ENCODE data around the gene NACAD.

DNA sequence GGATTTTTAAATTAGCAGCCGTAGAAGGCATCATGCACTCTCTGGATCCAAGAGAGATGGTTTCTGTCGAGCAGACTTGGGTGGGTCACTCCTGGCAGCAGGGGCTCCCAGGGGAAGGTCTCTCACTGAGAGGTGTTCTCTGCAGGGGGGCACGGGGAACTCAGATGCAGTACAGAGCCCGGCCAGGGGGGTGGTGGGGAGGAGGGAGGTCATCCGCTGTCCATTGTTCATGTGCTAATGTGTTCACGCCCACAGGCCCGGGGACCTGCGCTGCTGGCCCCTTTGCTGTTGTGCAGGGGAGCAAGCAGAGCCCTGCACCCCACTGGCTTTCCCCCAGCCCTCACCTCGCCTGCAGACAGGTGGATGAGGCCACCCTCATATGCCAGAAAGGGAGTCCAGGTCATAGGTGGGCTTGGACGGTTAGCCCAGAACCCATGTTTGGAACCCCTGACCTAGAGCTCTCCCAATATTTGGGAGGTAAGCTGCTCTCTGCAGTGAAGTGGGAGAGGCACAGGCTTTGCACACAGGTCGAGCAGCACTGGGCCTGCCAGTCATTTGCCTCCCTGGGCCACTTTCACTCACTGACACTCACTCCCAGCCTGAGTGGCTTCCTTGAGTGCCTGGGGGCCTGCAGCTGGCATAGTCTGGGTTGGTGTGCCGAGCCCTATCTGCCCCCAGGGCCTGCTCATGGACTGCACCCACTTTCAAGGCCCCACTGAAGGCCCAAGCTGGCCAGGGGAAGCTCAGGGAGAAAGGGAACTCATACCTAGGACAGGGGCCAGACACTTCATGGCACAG lies 35.3 kb upstream of the NACAD start:
- TF ChIP-seq, protein P1, sequence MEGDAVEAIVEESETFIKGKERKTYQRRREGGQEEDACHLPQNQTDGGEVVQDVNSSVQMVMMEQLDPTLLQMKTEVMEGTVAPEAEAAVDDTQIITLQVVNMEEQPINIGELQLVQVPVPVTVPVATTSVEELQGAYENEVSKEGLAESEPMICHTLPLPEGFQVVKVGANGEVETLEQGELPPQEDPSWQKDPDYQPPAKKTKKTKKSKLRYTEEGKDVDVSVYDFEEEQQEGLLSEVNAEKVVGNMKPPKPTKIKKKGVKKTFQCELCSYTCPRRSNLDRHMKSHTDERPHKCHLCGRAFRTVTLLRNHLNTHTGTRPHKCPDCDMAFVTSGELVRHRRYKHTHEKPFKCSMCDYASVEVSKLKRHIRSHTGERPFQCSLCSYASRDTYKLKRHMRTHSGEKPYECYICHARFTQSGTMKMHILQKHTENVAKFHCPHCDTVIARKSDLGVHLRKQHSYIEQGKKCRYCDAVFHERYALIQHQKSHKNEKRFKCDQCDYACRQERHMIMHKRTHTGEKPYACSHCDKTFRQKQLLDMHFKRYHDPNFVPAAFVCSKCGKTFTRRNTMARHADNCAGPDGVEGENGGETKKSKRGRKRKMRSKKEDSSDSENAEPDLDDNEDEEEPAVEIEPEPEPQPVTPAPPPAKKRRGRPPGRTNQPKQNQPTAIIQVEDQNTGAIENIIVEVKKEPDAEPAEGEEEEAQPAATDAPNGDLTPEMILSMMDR (IDR thresholded peaks at IDR 0.05), result no peak
- no peak for TF ChIP-seq POLR2A (IDR thresholded peaks at IDR 0.05)

Data from right lobe of liver (tissue), 4 donors.